ENCODE data around the gene IFNLR1. TPM values are rescaled to one million over a fixed set of nuclear protein-coding genes. Genes with fewer than 3 reads are reported as not detected.

The IFNLR1 gene
- total RNA-seq, 1 experiment from 2014 or later: 9.6 TPM

GRCh38 chr1:24136956-24137539 lies 50.0 kb downstream of the IFNLR1 start:
- Histone ChIP-seq H3K4me2 (ENCODE audit: insufficient read depth, insufficient read length, low read length) (no peak overlapping the region), H3K27me3 (ENCODE audit: insufficient read depth, low read length) (no peaks in the 10 kb centered on the region), H2BK15ac (ENCODE audit: low read depth, low read length) (no peak overlapping the region), H2BK20ac (ENCODE audit: low read depth, low read length, poor library complexity, severe bottlenecking) (no peak overlapping the region), H4K5ac (ENCODE audit: insufficient read length, low read depth, low read length) (no peak overlapping the region), H2BK120ac (ENCODE audit: low read depth, low read length, poor library complexity, severe bottlenecking) (no peak overlapping the region), H3K79me1 (ENCODE audit: insufficient read depth, low read depth, low read length, poor library complexity, severe bottlenecking) (no peaks in the 10 kb centered on the region), H3K4ac (ENCODE audit: low read depth, low read length) (no peak overlapping the region), H3K9me3 (ENCODE audit: control insufficient read depth, low read depth, low read length) (no peaks in the 10 kb centered on the region), H3K79me2 (ENCODE audit: insufficient read depth, low read length) (no peaks in the 10 kb centered on the region), H2AK5ac (ENCODE audit: insufficient read length, low read length) (no peak overlapping the region), H4K91ac (ENCODE audit: insufficient read length, low read depth, low read length) (no peak overlapping the region), H4K8ac (replicated peaks; ENCODE audit: insufficient read length, low read depth, low read length) (no peak overlapping the region), H3K18ac (ENCODE audit: insufficient read length, low read depth, low read length) (no peak overlapping the region), H3K56ac (ENCODE audit: insufficient read length, low read depth, low read length) (no peak overlapping the region), H3K23me2 (ENCODE audit: insufficient read length, low read depth, low read length, poor library complexity, severe bottlenecking) (no peaks in the 10 kb centered on the region), H3K23ac (ENCODE audit: insufficient read length, low read depth, low read length) (no peak overlapping the region), H4K20me1 (ENCODE audit: control insufficient read depth, insufficient read depth, insufficient read length) (no peaks in the 10 kb centered on the region), H3K9ac (ENCODE audit: extremely low read depth, insufficient read length, low read length) (no peak overlapping the region), H3K4me1 (ENCODE audit: insufficient read depth, low read length) (no peaks in the 10 kb centered on the region), H3K14ac (ENCODE audit: insufficient read depth, low read length) (no peak overlapping the region), H3K27ac (ENCODE audit: insufficient read length, low read depth, low read length) (no peak overlapping the region), H2BK5ac (ENCODE audit: insufficient read length, low read length) (no peak overlapping the region), H2AFZ (ENCODE audit: low read length) (no peak overlapping the region), H3T11ph (ENCODE audit: low read length) (no peak overlapping the region), H2BK12ac (ENCODE audit: insufficient read length, low read depth, low read length) (no peak overlapping the region)
- Mint-ChIP-seq H3K27me3 (ENCODE audit: low read depth) (peaks cover 2% of the 10 kb centered on the region; the same call in 1 of the 2 replicates), H3K27ac (no peak overlapping the region; a peak in 1 of 7 replicates), H3K9me3 (no peaks in the 10 kb centered on the region), H3K4me1 (peaks cover 9 to 11% of the 10 kb centered on the region in 2 experiments), H3K4me3 (no peak overlapping the region), H3K36me3 (ENCODE audit: insufficient read depth in 1 of 3, low read depth in 3 of 3) (no peaks in the 10 kb centered on the region)
- TF ChIP-seq CTCF (conservative IDR thresholded peaks at IDR 0.05): no peak
- WGBS (ENCODE audit: extremely low coverage, insufficient read length, low lambda C conversion rate): no CpG with 5 or more reads among the region's 15 CpGs
- DNase-seq: no peak

Measured in H9 (cell line).